Uterus (tissue), 4 donors: ENCODE data around the gene MPO. TPM values are rescaled to one million over a fixed set of nuclear protein-coding genes. Genes with fewer than 3 reads are reported as not detected.

Experiments
- DNase-seq, 2 donors: peaks; one replicate each; pipeline ENCODE4 v3.0.0-alpha.2; 2019 to 2020
- H3K27ac ChIP-seq, 2 donors: fragments of 200-600 bp; sonication (generic); 1 replicate in 1 of 2; 2 replicates in 1 of 2; pipeline ENCODE4 v1.5.1; 2016 to 2018
- H3K27me3 ChIP-seq, 2 donors: fragments of 200-600 bp; sonication (generic); one replicate each; pipeline ENCODE4 v1.5.1; 2018 to 2019; ENCODE audit warnings: control low read depth in 1 of 2
- H3K36me3 ChIP-seq, 2 donors: fragments of 200-600 bp; sonication (generic); one replicate each; pipeline ENCODE4 v1.5.1; 2019; ENCODE audit warnings: control low read depth in 1 of 2
- H3K4me1 ChIP-seq, 2 donors: fragments of 200-600 bp; sonication (generic); one replicate each; pipeline ENCODE4 v1.5.1; 2018 to 2019; ENCODE audit warnings: control low read depth in 1 of 2
- H3K4me3 ChIP-seq, 2 donors: fragments of 200-600 bp; sonication (generic); 1 replicate in 1 of 2; 2 replicates in 1 of 2; pipeline ENCODE4 v1.5.1; 2018 to 2019; ENCODE audit warnings: mild to moderate bottlenecking in 1 of 2
- H3K9me3 ChIP-seq, 2 donors: fragments of 200-600 bp; sonication (generic); one replicate each; pipeline ENCODE4 v1.5.1; 2019; ENCODE audit warnings: control low read depth in 1 of 2
- POLR2A ChIP-seq, 2 donors: fragments of 450-650 bp; IDR thresholded peaks; one replicate each; pipeline ENCODE4 v1.6.1; 2016; ENCODE audit warnings: antibody characterized with exemption in 2 of 2, mild to moderate bottlenecking in 1 of 2, moderate library complexity in 1 of 2
- intact Hi-C: fragments of 100-400 bp; cut with DNase I; formaldehyde crosslinking; loops from one replicate; pipeline ENCODE4 v1.15.1; 2023; ENCODE audit warnings: low total_unique reads
- total RNA-seq, 4 donors: library from RNA; depleted of rRNA in 3 of 4; stranded (reverse); fragments of >200 nt in 3 of 4; gene quantifications; one replicate each; pipeline versions ENCODE4 v1.1.0 to v1.2.4, GENCODE V29; 2014 to 2023
- TF ChIP-seq, protein P1 (sequence below), 4 experiments: fragments of 200-600 bp in 2 of 4; fragments of 450-650 bp in 2 of 4; sonication (generic) in 2 of 4; IDR thresholded peaks; one replicate each; pipeline ENCODE4 v1.5.1; 2016 to 2019; ENCODE audit warnings: antibody characterized with exemption in 4 of 4, mild to moderate bottlenecking in 2 of 4, moderate library complexity in 1 of 4
- donor health status: DM: yes; HTN: yes; CAD: no.

Gene MPO
- total RNA-seq, 4 donors from 2014 or later: 0.79 to 21.7 TPM; not detected in 2

DNA sequence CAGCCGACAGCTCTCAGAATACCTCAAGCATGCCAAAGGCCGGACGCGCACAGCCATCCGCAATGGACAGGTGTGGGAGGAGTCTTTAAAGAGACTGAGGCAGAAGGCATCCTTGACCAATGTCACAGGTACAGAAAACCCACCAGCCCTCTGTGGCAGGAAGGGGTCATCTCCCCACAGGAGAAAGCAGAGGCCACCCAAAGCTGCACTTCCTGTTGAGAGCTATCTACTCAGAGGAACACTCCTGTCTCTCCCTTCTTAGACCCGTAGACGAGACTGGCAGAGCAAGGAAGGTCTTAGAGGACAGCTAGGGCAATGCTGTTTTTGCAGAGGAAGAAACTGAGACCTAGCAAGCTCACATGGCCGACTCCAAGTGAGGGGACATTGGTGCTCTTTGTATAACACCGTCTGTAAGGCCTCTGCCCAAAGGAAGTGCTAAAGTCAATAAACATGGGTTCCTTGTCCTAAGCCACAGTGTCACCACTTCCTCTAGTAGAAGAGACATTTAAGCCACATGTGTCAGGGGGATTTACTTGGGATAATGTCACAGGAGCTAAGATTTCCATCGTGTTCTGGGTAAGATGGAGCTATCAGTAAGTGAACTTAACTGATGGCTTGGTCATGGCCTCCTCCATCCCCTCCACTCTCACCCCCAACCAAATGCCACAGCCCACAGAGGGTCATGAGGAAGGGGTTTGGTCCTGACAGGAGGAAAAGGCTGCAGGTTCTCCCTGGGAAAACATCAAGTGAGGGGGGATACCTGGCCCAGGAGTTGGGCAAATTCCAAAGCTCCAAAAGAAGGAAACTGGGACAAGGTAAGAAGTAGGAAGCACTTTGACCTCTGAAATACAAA lies 33.0 kb downstream of the MPO start:
- Histone ChIP-seq H3K27ac (no peak overlapping the region), H3K9me3 (no peaks in the 10 kb centered on the region), H3K36me3 (no peaks in the 10 kb centered on the region), H3K27me3 (no peaks in the 10 kb centered on the region), H3K4me1 (peaks cover 0 to 5% of the 10 kb centered on the region in 2 donors), H3K4me3 (no peak overlapping the region)
- intact Hi-C loops: no loop called here
- no peak for TF ChIP-seq POLR2A (IDR thresholded peaks at IDR 0.05)
- TF ChIP-seq, protein P1, sequence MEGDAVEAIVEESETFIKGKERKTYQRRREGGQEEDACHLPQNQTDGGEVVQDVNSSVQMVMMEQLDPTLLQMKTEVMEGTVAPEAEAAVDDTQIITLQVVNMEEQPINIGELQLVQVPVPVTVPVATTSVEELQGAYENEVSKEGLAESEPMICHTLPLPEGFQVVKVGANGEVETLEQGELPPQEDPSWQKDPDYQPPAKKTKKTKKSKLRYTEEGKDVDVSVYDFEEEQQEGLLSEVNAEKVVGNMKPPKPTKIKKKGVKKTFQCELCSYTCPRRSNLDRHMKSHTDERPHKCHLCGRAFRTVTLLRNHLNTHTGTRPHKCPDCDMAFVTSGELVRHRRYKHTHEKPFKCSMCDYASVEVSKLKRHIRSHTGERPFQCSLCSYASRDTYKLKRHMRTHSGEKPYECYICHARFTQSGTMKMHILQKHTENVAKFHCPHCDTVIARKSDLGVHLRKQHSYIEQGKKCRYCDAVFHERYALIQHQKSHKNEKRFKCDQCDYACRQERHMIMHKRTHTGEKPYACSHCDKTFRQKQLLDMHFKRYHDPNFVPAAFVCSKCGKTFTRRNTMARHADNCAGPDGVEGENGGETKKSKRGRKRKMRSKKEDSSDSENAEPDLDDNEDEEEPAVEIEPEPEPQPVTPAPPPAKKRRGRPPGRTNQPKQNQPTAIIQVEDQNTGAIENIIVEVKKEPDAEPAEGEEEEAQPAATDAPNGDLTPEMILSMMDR (IDR thresholded peaks at IDR 0.05): no peak
- no peak for DNase-seq

DNA sequence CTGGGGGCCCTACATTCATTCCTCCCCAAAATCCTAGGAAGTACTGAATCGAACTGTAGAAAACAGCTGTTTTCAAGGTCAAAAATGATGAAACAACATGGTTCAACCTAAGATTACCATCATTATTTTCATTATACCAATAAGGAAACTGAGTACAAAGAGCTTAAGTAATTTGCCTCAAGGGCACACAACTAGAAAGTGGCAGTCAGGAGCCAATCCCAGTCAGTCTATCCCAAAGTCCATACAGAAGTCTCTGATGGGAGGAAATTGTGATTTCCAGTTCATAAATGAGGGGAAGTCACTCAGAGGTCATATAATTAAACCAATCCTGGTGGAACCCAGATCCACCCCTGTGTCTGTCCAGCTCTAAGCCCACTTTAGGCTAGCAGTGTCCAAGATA lies 34.0 kb downstream of the MPO start:
- no peaks in the 10 kb centered on the region for H3K36me3 ChIP-seq
- no peaks in the 10 kb centered on the region for H3K9me3 ChIP-seq
- peaks cover 0 to 5% of the 10 kb centered on the region in 2 donors for H3K4me1 ChIP-seq
- intact Hi-C loops: no loop called here
- no peak overlapping the region for H3K27ac ChIP-seq
- no peak overlapping the region for H3K4me3 ChIP-seq
- TF ChIP-seq POLR2A (IDR thresholded peaks at IDR 0.05): no peak
- TF ChIP-seq, protein P1 (IDR thresholded peaks at IDR 0.05): no peak
- H3K27me3 ChIP-seq: no peaks in the 10 kb centered on the region
- no peak for DNase-seq

DNA sequence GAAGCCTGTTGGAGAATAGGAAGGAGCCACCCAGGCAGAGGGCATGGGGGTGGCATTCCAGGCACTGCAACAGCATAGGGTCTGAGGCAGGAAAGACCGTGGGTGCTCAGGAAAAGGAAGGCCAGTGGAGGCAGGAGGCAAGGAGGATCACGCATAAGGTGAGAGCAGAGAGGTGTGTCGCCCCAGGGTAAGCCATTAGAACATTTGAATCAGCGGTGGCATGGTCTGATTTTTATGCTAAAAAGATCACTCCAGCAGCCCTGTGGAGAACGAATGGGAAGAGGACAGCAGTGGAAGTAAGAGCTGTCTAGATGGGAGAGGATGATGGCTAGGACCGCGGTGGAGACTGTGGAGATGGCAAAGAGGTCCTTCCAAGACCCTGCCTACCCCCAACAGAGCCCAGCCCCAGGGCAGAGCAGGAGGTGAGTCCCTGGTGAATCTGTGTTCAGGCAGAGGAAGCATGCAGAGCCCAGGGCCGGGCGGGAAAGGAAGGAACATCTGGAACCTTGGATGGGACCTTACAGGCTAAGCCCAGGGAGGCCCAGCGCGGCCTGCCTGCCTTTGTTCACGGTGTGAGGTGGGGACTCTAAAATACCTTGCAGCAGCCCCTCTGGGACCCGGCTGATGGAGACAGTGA lies 34.5 kb downstream of the MPO start:
- Histone ChIP-seq H3K36me3 (no peaks in the 10 kb centered on the region), H3K4me3 (no peak overlapping the region), H3K27me3 (no peaks in the 10 kb centered on the region), H3K4me1 (peaks cover 0 to 5% of the 10 kb centered on the region in 2 donors), H3K27ac (no peak overlapping the region), H3K9me3 (no peaks in the 10 kb centered on the region)
- DNase-seq: no peak
- TF ChIP-seq, protein P1 (IDR thresholded peaks at IDR 0.05): no peak
- no peak for TF ChIP-seq POLR2A (IDR thresholded peaks at IDR 0.05)
- intact Hi-C loops: no loop called here

DNA sequence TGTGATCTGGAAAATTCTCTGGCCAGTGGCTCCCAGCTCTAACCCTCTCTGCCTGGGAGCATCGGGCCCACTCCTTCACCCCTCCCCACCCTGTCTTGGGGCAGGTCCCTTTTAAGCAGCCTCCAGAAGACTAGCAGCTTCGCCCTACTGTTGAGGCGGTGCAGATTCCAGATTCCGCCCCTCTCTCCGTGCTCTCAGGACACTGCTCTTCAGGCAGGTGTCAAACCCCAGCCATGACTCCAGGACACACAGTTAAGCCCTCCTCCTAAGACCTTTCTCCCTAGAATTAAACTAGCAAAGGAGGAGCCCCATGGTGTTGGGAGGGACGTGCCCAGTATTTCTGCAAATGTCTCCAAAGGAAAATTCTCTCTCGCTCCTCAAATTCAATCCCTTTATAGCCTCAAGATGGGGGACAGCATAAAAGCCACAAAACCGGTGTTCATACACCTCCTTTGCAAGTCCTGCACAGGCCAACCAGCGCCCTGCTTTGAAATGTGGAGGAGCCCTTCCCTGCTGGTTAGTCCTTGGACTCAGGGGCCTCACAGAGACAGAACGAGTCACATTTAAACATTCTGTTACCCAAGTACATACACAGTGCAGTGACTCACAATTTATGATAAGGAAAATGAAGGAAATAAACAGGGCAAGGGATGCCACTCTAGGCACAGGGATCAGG lies 35.2 kb downstream of the MPO start:
- Histone ChIP-seq H3K9me3 (no peaks in the 10 kb centered on the region), H3K4me3 (no peak overlapping the region), H3K4me1 (peaks cover 0 to 5% of the 10 kb centered on the region in 2 donors), H3K27ac (no peak overlapping the region), H3K36me3 (no peaks in the 10 kb centered on the region), H3K27me3 (no peaks in the 10 kb centered on the region)
- intact Hi-C loops: no loop called here
- TF ChIP-seq, protein P1 (IDR thresholded peaks at IDR 0.05): no peak
- TF ChIP-seq POLR2A (IDR thresholded peaks at IDR 0.05): no peak
- no peak for DNase-seq

DNA sequence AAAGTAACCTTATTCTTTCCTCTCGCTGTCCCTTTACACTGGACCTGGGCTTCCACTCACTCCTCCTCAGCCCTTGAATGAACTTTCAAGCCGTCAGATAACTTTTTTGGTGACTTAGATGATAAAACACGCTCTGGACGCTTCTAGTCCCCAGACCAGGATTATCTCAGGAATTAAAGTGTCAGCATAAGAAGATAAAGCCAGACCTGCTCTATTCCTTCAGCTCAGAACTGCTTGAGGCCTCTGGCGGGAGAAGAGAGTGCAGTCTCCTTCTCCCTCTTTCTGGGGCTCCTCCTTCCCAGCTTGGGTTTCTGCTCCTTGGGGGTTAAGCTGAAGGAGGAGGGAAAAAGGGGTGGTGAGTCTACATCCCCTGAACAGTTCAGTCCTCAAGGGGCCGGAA lies 35.8 kb downstream of the MPO start:
- H3K4me1 ChIP-seq: peaks cover 0 to 5% of the 10 kb centered on the region in 2 donors
- H3K27me3 ChIP-seq: no peaks in the 10 kb centered on the region
- no peak for TF ChIP-seq POLR2A (IDR thresholded peaks at IDR 0.05)
- TF ChIP-seq, protein P1 (IDR thresholded peaks at IDR 0.05): no peak
- no peak overlapping the region for H3K4me3 ChIP-seq
- no peak overlapping the region for H3K27ac ChIP-seq
- H3K9me3 ChIP-seq: no peaks in the 10 kb centered on the region
- DNase-seq: no peak
- H3K36me3 ChIP-seq: no peaks in the 10 kb centered on the region
- intact Hi-C loops: no loop called here
